Panc1 (cell line): ENCODE measurements around the gene B2M. TPM values are rescaled to one million over a fixed set of nuclear protein-coding genes. Genes with fewer than 3 reads are reported as not detected.

ENCODE experiments used
- ATAC-seq: fragments of 200-7000 bp; cut with Tn5 transposase; 2 replicates; pipeline ENCODE4 v1.9.1; 2020; ENCODE audit warnings: mild to moderate bottlenecking, moderate library complexity
- BruUV-seq: library from RNA; stranded (reverse); fragments of 400-500 nt; replicated peaks from 2 replicates; lab custom pipeline; 2021; lab: Mats Ljungman, UMichigan
- CTCF ChIA-PET: fragments of 300-600 bp; sonication (Branson Sonifier 250); formaldehyde crosslinking; loops from one replicate; lab custom pipeline; 2022; ENCODE audit warnings: antibody characterized with exemption; lab: Charles Lee
- POLR2A ChIA-PET: fragments of 300-600 bp; sonication (Branson Sonifier 250); formaldehyde crosslinking; loops from one replicate; lab custom pipeline; 2022; ENCODE audit warnings: antibody characterized with exemption; lab: Charles Lee
- DNase-seq: peaks from one replicate; pipeline ENCODE4 v3.0.0-alpha.2; 2010; ENCODE audit warnings: low read depth, low spot score
- H3K27ac ChIP-seq: 2 replicates; pipeline ENCODE4 v1.5.1; 2011; ENCODE audit warnings: mild to moderate bottlenecking, low read length, inconsistent platforms
- H3K27me3 ChIP-seq: fragments of 200-500 bp; sonication (Bioruptor generic); 2 replicates; pipeline ENCODE4 v1.6.0; 2014; ENCODE audit warnings: low read length, inconsistent platforms; ENCODE audit not compliant: control insufficient read depth, insufficient read depth
- H3K36me3 ChIP-seq: fragments of 200-500 bp; sonication (Bioruptor generic); 2 replicates; pipeline ENCODE4 v1.5.1; 2014; ENCODE audit warnings: inconsistent platforms, mild to moderate bottlenecking, low read length, moderate library complexity; ENCODE audit not compliant: control insufficient read depth, insufficient read depth
- H3K4me1 ChIP-seq: 2 replicates; pipeline ENCODE4 v1.5.1; 2011; ENCODE audit warnings: inconsistent platforms, mild to moderate bottlenecking, low read length, moderate library complexity; ENCODE audit not compliant: control insufficient read depth, insufficient read depth
- H3K4me3 ChIP-seq, 2 experiments: 2 replicates each; pipeline ENCODE4 v1.5.1; 2011 to 2012; ENCODE audit warnings: low read depth in 2 of 2, low read length in 2 of 2, mild to moderate bottlenecking in 2 of 2, inconsistent platforms in 1 of 2, moderate library complexity in 1 of 2
- H3K9me3 ChIP-seq: fragments of 200-500 bp; sonication (Bioruptor generic); 2 replicates; pipeline ENCODE4 v1.5.1; 2014; ENCODE audit warnings: low read depth, mild to moderate bottlenecking, inconsistent platforms, low read length, moderate library complexity; ENCODE audit not compliant: control insufficient read depth, insufficient read depth
- POLR2AphosphoS5 ChIP-seq: IDR thresholded peaks from 2 replicates; pipeline ENCODE4 v1.6.1; 2012; ENCODE audit warnings: mild to moderate bottlenecking, low read depth, low read length, moderate library complexity
- SIN3A ChIP-seq: IDR thresholded peaks from 2 replicates; pipeline ENCODE4 v1.6.1; 2012; ENCODE audit warnings: low read depth, mild to moderate bottlenecking, low read length, moderate library complexity, borderline replicate concordance; ENCODE audit not compliant: insufficient read depth
- TCF7L2 ChIP-seq: IDR thresholded peaks from 2 replicates; pipeline ENCODE4 v1.6.1; 2011; ENCODE audit warnings: mild to moderate bottlenecking, low read depth, low read length, inconsistent platforms
- in situ Hi-C: cut with HindIII; loops from 2 replicates; pipeline ENCODE4 v1.10.0; 2016; ENCODE audit warnings: low sequenced_read_pairs, low pct_unique_long_range_greater_than_20kb
- intact Hi-C: fragments of 100-400 bp; cut with micrococcal nuclease; formaldehyde crosslinking; loops from one replicate; pipeline ENCODE4 v1.10.0; 2022; ENCODE audit not compliant: unreplicated experiment
- total RNA-seq: library from RNA; stranded (reverse); gene quantifications from one replicate; pipeline ENCODE4 v1.2.1, GENCODE V29; 2021; ENCODE audit not compliant: unreplicated experiment
- TF ChIP-seq, protein P1 (sequence below): fragments of 450-650 bp; IDR thresholded peaks from 2 replicates; pipeline ENCODE4 v1.5.1; 2017; ENCODE audit warnings: mild to moderate bottlenecking
- TF ChIP-seq, protein P2 (sequence below), 2 experiments: IDR thresholded peaks; 2 replicates each; pipeline ENCODE4 v1.6.1; 2011 to 2012; ENCODE audit warnings: low read depth in 2 of 2, control low read depth in 1 of 2, low read length in 1 of 2, mild to moderate bottlenecking in 1 of 2, moderate library complexity in 1 of 2; ENCODE audit not compliant: insufficient read depth in 1 of 2

Gene B2M
- total RNA-seq, 1 experiment from 2014 or later = 914 TPM

DNA sequence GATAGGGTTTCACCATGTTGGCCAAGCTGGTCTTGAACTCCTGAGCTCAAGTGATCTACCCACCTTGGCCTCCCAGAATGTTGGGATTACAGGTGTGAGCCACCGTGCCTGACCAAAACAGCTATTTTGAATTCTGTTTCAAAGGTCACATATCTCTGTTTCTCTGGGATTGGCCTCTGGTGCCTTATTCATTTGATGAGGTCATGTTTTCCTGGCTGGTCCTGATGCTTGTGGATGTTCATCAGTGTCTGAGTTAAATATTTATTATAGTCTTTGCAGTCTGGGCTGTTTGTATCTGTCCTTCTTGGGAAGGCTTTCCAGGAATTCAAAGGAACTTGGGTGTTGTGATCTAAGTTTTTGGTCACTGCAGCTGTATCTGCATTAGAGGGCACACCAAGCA, 5.3 kb upstream of the B2M start:
- intact Hi-C loops (no loop called here), in situ Hi-C loops (no loop called here)
- Histone ChIP-seq H3K4me3 (no peak overlapping the region), H3K27ac (no peak overlapping the region), H3K9me3 (no peaks in the 10 kb centered on the region), H3K36me3 (no peaks in the 10 kb centered on the region), H3K4me1 (peaks cover 5% of the 10 kb centered on the region; the same call in 1 of the 2 replicates), H3K27me3 (no peaks in the 10 kb centered on the region)
- ChIA-PET POLR2A (no interaction called here), CTCF (interaction anchor here (0.7 kb wide), 1 partner anchor 33 kb away, joined by 3 read pairs; no protein-coding TSS in a partner anchor)
- no peak for DNase-seq
- BruUV-seq = no TSS peak
- ATAC-seq = no peak
- TF ChIP-seq, protein P1, sequence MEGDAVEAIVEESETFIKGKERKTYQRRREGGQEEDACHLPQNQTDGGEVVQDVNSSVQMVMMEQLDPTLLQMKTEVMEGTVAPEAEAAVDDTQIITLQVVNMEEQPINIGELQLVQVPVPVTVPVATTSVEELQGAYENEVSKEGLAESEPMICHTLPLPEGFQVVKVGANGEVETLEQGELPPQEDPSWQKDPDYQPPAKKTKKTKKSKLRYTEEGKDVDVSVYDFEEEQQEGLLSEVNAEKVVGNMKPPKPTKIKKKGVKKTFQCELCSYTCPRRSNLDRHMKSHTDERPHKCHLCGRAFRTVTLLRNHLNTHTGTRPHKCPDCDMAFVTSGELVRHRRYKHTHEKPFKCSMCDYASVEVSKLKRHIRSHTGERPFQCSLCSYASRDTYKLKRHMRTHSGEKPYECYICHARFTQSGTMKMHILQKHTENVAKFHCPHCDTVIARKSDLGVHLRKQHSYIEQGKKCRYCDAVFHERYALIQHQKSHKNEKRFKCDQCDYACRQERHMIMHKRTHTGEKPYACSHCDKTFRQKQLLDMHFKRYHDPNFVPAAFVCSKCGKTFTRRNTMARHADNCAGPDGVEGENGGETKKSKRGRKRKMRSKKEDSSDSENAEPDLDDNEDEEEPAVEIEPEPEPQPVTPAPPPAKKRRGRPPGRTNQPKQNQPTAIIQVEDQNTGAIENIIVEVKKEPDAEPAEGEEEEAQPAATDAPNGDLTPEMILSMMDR = no peak; the same call in 1 of the 2 replicates
- TF ChIP-seq SIN3A = no peak
- TF ChIP-seq POLR2AphosphoS5 = no peak
- TF ChIP-seq TCF7L2 = no peak
- TF ChIP-seq, protein P2, sequence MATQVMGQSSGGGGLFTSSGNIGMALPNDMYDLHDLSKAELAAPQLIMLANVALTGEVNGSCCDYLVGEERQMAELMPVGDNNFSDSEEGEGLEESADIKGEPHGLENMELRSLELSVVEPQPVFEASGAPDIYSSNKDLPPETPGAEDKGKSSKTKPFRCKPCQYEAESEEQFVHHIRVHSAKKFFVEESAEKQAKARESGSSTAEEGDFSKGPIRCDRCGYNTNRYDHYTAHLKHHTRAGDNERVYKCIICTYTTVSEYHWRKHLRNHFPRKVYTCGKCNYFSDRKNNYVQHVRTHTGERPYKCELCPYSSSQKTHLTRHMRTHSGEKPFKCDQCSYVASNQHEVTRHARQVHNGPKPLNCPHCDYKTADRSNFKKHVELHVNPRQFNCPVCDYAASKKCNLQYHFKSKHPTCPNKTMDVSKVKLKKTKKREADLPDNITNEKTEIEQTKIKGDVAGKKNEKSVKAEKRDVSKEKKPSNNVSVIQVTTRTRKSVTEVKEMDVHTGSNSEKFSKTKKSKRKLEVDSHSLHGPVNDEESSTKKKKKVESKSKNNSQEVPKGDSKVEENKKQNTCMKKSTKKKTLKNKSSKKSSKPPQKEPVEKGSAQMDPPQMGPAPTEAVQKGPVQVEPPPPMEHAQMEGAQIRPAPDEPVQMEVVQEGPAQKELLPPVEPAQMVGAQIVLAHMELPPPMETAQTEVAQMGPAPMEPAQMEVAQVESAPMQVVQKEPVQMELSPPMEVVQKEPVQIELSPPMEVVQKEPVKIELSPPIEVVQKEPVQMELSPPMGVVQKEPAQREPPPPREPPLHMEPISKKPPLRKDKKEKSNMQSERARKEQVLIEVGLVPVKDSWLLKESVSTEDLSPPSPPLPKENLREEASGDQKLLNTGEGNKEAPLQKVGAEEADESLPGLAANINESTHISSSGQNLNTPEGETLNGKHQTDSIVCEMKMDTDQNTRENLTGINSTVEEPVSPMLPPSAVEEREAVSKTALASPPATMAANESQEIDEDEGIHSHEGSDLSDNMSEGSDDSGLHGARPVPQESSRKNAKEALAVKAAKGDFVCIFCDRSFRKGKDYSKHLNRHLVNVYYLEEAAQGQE (IDR thresholded peaks at IDR 0.05; ENCODE audit: insufficient read depth in 1 of 2, low read depth in 2 of 2, low read length in 1 of 2) = no peak

DNA sequence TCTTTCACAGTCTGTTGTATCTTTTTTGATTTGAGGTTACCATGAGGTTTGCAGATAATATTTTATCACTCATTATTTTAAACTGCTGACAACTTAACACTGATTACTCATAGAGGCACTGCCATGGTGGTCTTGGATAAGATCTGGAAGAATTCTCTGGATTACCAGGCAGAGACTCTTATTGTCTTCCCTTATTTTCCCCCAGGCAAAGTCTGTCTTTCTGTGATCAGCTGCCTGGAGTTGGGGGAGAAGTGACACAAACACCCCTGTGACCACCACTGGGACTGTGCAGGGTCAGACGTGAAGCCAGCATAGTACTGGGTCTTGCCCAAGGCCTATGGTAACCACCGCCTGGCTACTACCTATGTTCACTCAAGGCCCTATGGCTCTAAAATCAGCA, 4.9 kb upstream of the B2M start:
- no peaks in the 10 kb centered on the region for H3K36me3 ChIP-seq
- no peaks in the 10 kb centered on the region for H3K9me3 ChIP-seq
- H3K4me1 ChIP-seq = peaks cover 5% of the 10 kb centered on the region; the same call in 1 of the 2 replicates
- DNase-seq = no peak
- no peak overlapping the region for H3K27ac ChIP-seq
- no peaks in the 10 kb centered on the region for H3K27me3 ChIP-seq
- ChIA-PET CTCF (interaction anchor here (0.7 kb wide), 1 partner anchor 32 kb away, joined by 3 read pairs; no protein-coding TSS in a partner anchor), POLR2A (no interaction called here)
- no peak overlapping the region for H3K4me3 ChIP-seq
- TF ChIP-seq, protein P1 = no peak
- no peak for TF ChIP-seq TCF7L2
- TF ChIP-seq POLR2AphosphoS5 = no peak
- no peak for TF ChIP-seq SIN3A
- TF ChIP-seq, protein P2 (IDR thresholded peaks at IDR 0.05; ENCODE audit: insufficient read depth in 1 of 2, low read depth in 2 of 2, low read length in 1 of 2) = no peak
- intact Hi-C loops (no loop called here), in situ Hi-C loops (no loop called here)
- no peak for ATAC-seq
- no TSS peak for BruUV-seq
